H9 (cell line): ENCODE results near the gene GAK. TPM values are rescaled to one million over a fixed set of nuclear protein-coding genes. Genes with fewer than 3 reads are reported as not detected.

Source experiments
- DNase-seq: peaks from one replicate; pipeline ENCODE4 v3.0.0-alpha.2; 2017
- H2AFZ ChIP-seq: one replicate; pipeline ENCODE4 v1.6.1; 2013; ENCODE audit warnings: mild to moderate bottlenecking, low read length, control low read depth, moderate library complexity
- H2AK5ac ChIP-seq: 2 replicates; pipeline ENCODE4 v1.6.1; 2013; ENCODE audit warnings: low read length, control low read depth, mixed read lengths; ENCODE audit not compliant: insufficient read length
- H2BK120ac ChIP-seq: one replicate; pipeline ENCODE4 v1.6.1; 2013; ENCODE audit warnings: low read depth, mild to moderate bottlenecking, low read length, control low read depth, inconsistent platforms; ENCODE audit not compliant: poor library complexity, severe bottlenecking
- H2BK12ac ChIP-seq: 2 replicates; pipeline ENCODE4 v1.6.1; 2013; ENCODE audit warnings: low read length, control low read depth, mixed read lengths, low read depth; ENCODE audit not compliant: insufficient read length
- H2BK15ac ChIP-seq: 2 replicates; pipeline ENCODE4 v1.6.1; 2013; ENCODE audit warnings: low read depth, low read length, control low read depth
- H2BK20ac ChIP-seq: one replicate; pipeline ENCODE4 v1.6.1; 2013; ENCODE audit warnings: low read depth, mild to moderate bottlenecking, low read length, control low read depth, inconsistent platforms; ENCODE audit not compliant: poor library complexity, severe bottlenecking
- H2BK5ac ChIP-seq: 2 replicates; pipeline ENCODE4 v1.6.1; 2013; ENCODE audit warnings: low read length, control low read depth, mixed read lengths; ENCODE audit not compliant: insufficient read length
- H3K14ac ChIP-seq: 2 replicates; pipeline ENCODE4 v1.6.1; 2013; ENCODE audit warnings: low read length, control low read depth; ENCODE audit not compliant: insufficient read depth
- H3K18ac ChIP-seq: 2 replicates; pipeline ENCODE4 v1.6.1; 2013; ENCODE audit warnings: low read depth, mild to moderate bottlenecking, mixed read lengths, low read length, control low read depth; ENCODE audit not compliant: insufficient read length
- H3K23ac ChIP-seq: 2 replicates; pipeline ENCODE4 v1.6.1; 2013; ENCODE audit warnings: low read length, control low read depth, mixed read lengths, low read depth; ENCODE audit not compliant: insufficient read length
- H3K23me2 ChIP-seq: 2 replicates; pipeline ENCODE4 v1.6.1; 2013; ENCODE audit warnings: low read depth, mild to moderate bottlenecking, mixed read lengths, low read length, control low read depth; ENCODE audit not compliant: insufficient read length, poor library complexity, severe bottlenecking
- H3K27ac ChIP-seq: 2 replicates; pipeline ENCODE4 v1.5.1; 2013; ENCODE audit warnings: low read length, control low read depth, mixed read lengths, low read depth; ENCODE audit not compliant: insufficient read length
- H3K27me3 ChIP-seq: 2 replicates; pipeline ENCODE4 v1.6.1; 2013; ENCODE audit warnings: low read length, control low read depth, inconsistent platforms; ENCODE audit not compliant: insufficient read depth
- H3K4ac ChIP-seq: 2 replicates; pipeline ENCODE4 v1.6.1; 2013; ENCODE audit warnings: low read depth, mild to moderate bottlenecking, control low read depth, inconsistent platforms, low read length, moderate library complexity
- H3K4me1 ChIP-seq: 2 replicates; pipeline ENCODE4 v1.6.1; 2013; ENCODE audit warnings: low read length, control low read depth, inconsistent platforms; ENCODE audit not compliant: insufficient read depth
- H3K4me2 ChIP-seq: 2 replicates; pipeline ENCODE4 v1.6.1; 2013; ENCODE audit warnings: low read length, control low read depth, mixed read lengths; ENCODE audit not compliant: insufficient read length, insufficient read depth
- H3K56ac ChIP-seq: 2 replicates; pipeline ENCODE4 v1.6.1; 2013; ENCODE audit warnings: low read depth, mild to moderate bottlenecking, mixed read lengths, low read length, control low read depth; ENCODE audit not compliant: insufficient read length
- H3K79me1 ChIP-seq: 2 replicates; pipeline ENCODE4 v1.6.1; 2013; ENCODE audit warnings: low read depth, mild to moderate bottlenecking, moderate library complexity, low read length, control low read depth, inconsistent platforms; ENCODE audit not compliant: insufficient read depth, poor library complexity, severe bottlenecking
- H3K79me2 ChIP-seq: 2 replicates; pipeline ENCODE4 v1.6.1; 2013; ENCODE audit warnings: low read length, control low read depth, inconsistent platforms; ENCODE audit not compliant: insufficient read depth
- H3K9ac ChIP-seq: 2 replicates; pipeline ENCODE4 v1.6.1; 2013; ENCODE audit warnings: low read length, control low read depth, mixed read lengths; ENCODE audit not compliant: insufficient read length; ENCODE audit errors: extremely low read depth
- H3K9me3 ChIP-seq: one replicate; pipeline ENCODE4 v1.6.1; 2013; ENCODE audit warnings: low read depth, low read length, inconsistent platforms; ENCODE audit not compliant: control insufficient read depth
- H3T11ph ChIP-seq: one replicate; pipeline ENCODE4 v1.6.1; 2013; ENCODE audit warnings: mild to moderate bottlenecking, low read length, control low read depth, inconsistent platforms
- H4K20me1 ChIP-seq: one replicate; pipeline ENCODE4 v1.6.1; 2013; ENCODE audit not compliant: control insufficient read depth, insufficient read length, insufficient read depth
- H4K5ac ChIP-seq: 2 replicates; pipeline ENCODE4 v1.6.1; 2013; ENCODE audit warnings: low read depth, mild to moderate bottlenecking, mixed read lengths, low read length, control low read depth; ENCODE audit not compliant: insufficient read length
- H4K8ac ChIP-seq: replicated peaks from 2 replicates; pipeline ENCODE4 v1.6.1; 2013; ENCODE audit warnings: low read length, control low read depth, mixed read lengths, low read depth; ENCODE audit not compliant: insufficient read length
- H4K91ac ChIP-seq: 2 replicates; pipeline ENCODE4 v1.6.1; 2013; ENCODE audit warnings: low read depth, mild to moderate bottlenecking, moderate library complexity, mixed read lengths, low read length, control low read depth; ENCODE audit not compliant: insufficient read length
- H3K27ac Mint-ChIP-seq, 3 experiments: 2 replicates in 2 of 3; 3 replicates in 1 of 3; pipeline ENCODE4 v1.8.0; 2020 to 2021; ENCODE audit warnings: mixed read lengths in 3 of 3, mild to moderate bottlenecking in 1 of 3, moderate library complexity in 1 of 3
- H3K27me3 Mint-ChIP-seq: 2 replicates; pipeline ENCODE4 v1.8.0; 2021; ENCODE audit warnings: low read depth, mild to moderate bottlenecking, moderate library complexity, mixed read lengths
- H3K36me3 Mint-ChIP-seq, 3 experiments: 2 replicates in 2 of 3; 3 replicates in 1 of 3; pipeline ENCODE4 v1.8.0; 2020 to 2021; ENCODE audit warnings: low read depth in 3 of 3, mixed read lengths in 3 of 3; ENCODE audit not compliant: insufficient read depth in 1 of 3
- H3K4me1 Mint-ChIP-seq, 2 experiments: 2 replicates each; pipeline ENCODE4 v1.8.0; 2020; ENCODE audit warnings: mixed read lengths in 2 of 2
- H3K4me3 Mint-ChIP-seq, 2 experiments: 2 replicates in 1 of 2; 3 replicates in 1 of 2; pipeline ENCODE4 v1.8.0; 2020 to 2021; ENCODE audit warnings: mild to moderate bottlenecking in 2 of 2, mixed read lengths in 2 of 2, moderate library complexity in 1 of 2
- H3K9me3 Mint-ChIP-seq, 2 experiments: 2 replicates in 1 of 2; 3 replicates in 1 of 2; pipeline ENCODE4 v1.8.0; 2020; ENCODE audit warnings: mild to moderate bottlenecking in 2 of 2, mixed read lengths in 2 of 2, moderate library complexity in 1 of 2
- CTCF ChIP-seq: fragments of 200-600 bp; sonication (generic); conservative IDR thresholded peaks from 3 replicates; pipeline ENCODE4 v1.8.0; 2021; ENCODE audit warnings: antibody characterized with exemption, mild to moderate bottlenecking
- WGBS: extraction: QIAGEN DNeasy Blood & Tissue Kit; methylation state at CpG from one replicate; pipeline ENCODE4 v1.1.7; 2013; ENCODE audit warnings: missing lambda C conversion rate, low lambda C conversion rate, mixed read lengths; ENCODE audit not compliant: insufficient read length; ENCODE audit errors: extremely low coverage; 5-methylcytosine and 5-hydroxymethylcytosine counted together
- total RNA-seq: library from RNA; stranded (reverse); gene quantifications from 2 replicates; pipeline ENCODE4 v1.2.1, GENCODE V29; 2021

The GAK gene
- total RNA-seq, 1 experiment from 2014 or later: 80.7 TPM

GRCh38 chr4:848307-848691 is 83.8 kb downstream of the GAK start:
- Mint-ChIP-seq H3K9me3 (peaks cover 0 to 2% of the 10 kb centered on the region in 2 experiments; a peak in 1 of 5 replicates), H3K36me3 (peaks cover 4 to 19% (median 7%) of the 10 kb centered on the region in 3 experiments; a peak in 6 of 7 replicates), H3K4me1 (no peaks in the 10 kb centered on the region), H3K27ac (no peak overlapping the region; a peak in 2 of 7 replicates), H3K27me3 (no peaks in the 10 kb centered on the region; the same call in 1 of the 2 replicates), H3K4me3 (no peak overlapping the region)
- H2AK5ac ChIP-seq: no peak overlapping the region
- H2AFZ ChIP-seq: no peak overlapping the region
- H2BK5ac ChIP-seq: no peak overlapping the region
- no peak overlapping the region for H3T11ph ChIP-seq
- no peaks in the 10 kb centered on the region for H3K23me2 ChIP-seq
- no peak overlapping the region for H3K18ac ChIP-seq
- TF ChIP-seq CTCF: no peak
- H2BK20ac ChIP-seq: no peak overlapping the region
- H3K14ac ChIP-seq: no peak overlapping the region
- H3K4ac ChIP-seq: no peak overlapping the region
- WGBS: no CpG with 5 or more reads among the region's 16 CpGs
- H2BK120ac ChIP-seq: no peak overlapping the region
- no peak overlapping the region for H3K56ac ChIP-seq
- H4K5ac ChIP-seq: no peak overlapping the region
- no peak overlapping the region for H3K9ac ChIP-seq
- H2BK15ac ChIP-seq: no peak overlapping the region
- no peak overlapping the region for H4K8ac ChIP-seq
- H3K4me1 ChIP-seq: no peaks in the 10 kb centered on the region
- no peak overlapping the region for H3K27ac ChIP-seq
- no peak overlapping the region for H3K23ac ChIP-seq
- no peak overlapping the region for H4K91ac ChIP-seq
- H3K9me3 ChIP-seq: no peaks in the 10 kb centered on the region
- no peak for DNase-seq
- H3K79me2 ChIP-seq: no peaks in the 10 kb centered on the region
- H3K79me1 ChIP-seq: no peaks in the 10 kb centered on the region
- H4K20me1 ChIP-seq: no peaks in the 10 kb centered on the region
- no peaks in the 10 kb centered on the region for H3K27me3 ChIP-seq
- no peak overlapping the region for H3K4me2 ChIP-seq
- no peak overlapping the region for H2BK12ac ChIP-seq
